Osteoblast (primary cell): ENCODE measurements around the gene GRB14. TPM values are rescaled to one million over a fixed set of nuclear protein-coding genes. Genes with fewer than 3 reads are reported as not detected.

Experiments used
- DNase-seq: peaks from one replicate; pipeline ENCODE4 v3.0.0; 2011; ENCODE audit warnings: low spot score, mixed read lengths; ENCODE audit not compliant: insufficient read length; ENCODE audit errors: missing footprints
- H2AFZ ChIP-seq: 2 replicates; pipeline ENCODE4 v1.6.0; 2011; ENCODE audit warnings: mild to moderate bottlenecking, low read length
- H3K27ac ChIP-seq: 2 replicates; pipeline ENCODE4 v1.5.1; 2011; ENCODE audit warnings: mild to moderate bottlenecking, low read depth, low read length, moderate library complexity
- H3K27me3 ChIP-seq: 2 replicates; pipeline ENCODE4 v1.6.0; 2012; ENCODE audit warnings: mild to moderate bottlenecking, control low read depth, inconsistent platforms, low read length, moderate library complexity; ENCODE audit not compliant: insufficient read depth
- H3K36me3 ChIP-seq: 2 replicates; pipeline ENCODE4 v1.5.1; 2011; ENCODE audit warnings: mild to moderate bottlenecking, low read length, control low read depth, moderate library complexity; ENCODE audit not compliant: insufficient read depth
- H3K4me1 ChIP-seq: 2 replicates; pipeline ENCODE4 v1.5.1; 2011; ENCODE audit warnings: mild to moderate bottlenecking, low read length, control low read depth, moderate library complexity; ENCODE audit not compliant: insufficient read depth
- H3K4me2 ChIP-seq: 2 replicates; pipeline ENCODE4 v1.6.0; 2011; ENCODE audit warnings: mild to moderate bottlenecking, low read length; ENCODE audit not compliant: insufficient read depth
- H3K4me3 ChIP-seq: fragments of 200-600 bp; sonication (generic); 3 replicates; pipeline ENCODE4 v1.5.1; 2012; ENCODE audit warnings: mild to moderate bottlenecking, low read length, inconsistent platforms; ENCODE audit not compliant: insufficient read depth
- H3K79me2 ChIP-seq: 2 replicates; pipeline ENCODE4 v1.6.0; 2012; ENCODE audit warnings: mild to moderate bottlenecking, low read length, control low read depth, inconsistent platforms; ENCODE audit not compliant: insufficient read depth
- H3K9me3 ChIP-seq: 2 replicates; pipeline ENCODE4 v1.5.1; 2011; ENCODE audit warnings: low read depth, low read length, control low read depth
- H4K20me1 ChIP-seq: 2 replicates; pipeline ENCODE4 v1.6.0; 2012; ENCODE audit warnings: mild to moderate bottlenecking, low read length, control low read depth; ENCODE audit not compliant: insufficient read depth
- total RNA-seq: library from RNA; depleted of rRNA; stranded (reverse); fragments of >200 nt; gene quantifications from 2 replicates; pipeline ENCODE4 v1.2.3, GENCODE V29; 2012
- TF ChIP-seq, protein P1 (sequence below): IDR thresholded peaks from 2 replicates; pipeline ENCODE4 v1.5.1; 2011; ENCODE audit warnings: mild to moderate bottlenecking, low read depth, low read length, moderate library complexity; ENCODE audit errors: extremely low read depth

Gene GRB14
- total RNA-seq, 1 donor, result 0.72 TPM

DNA sequence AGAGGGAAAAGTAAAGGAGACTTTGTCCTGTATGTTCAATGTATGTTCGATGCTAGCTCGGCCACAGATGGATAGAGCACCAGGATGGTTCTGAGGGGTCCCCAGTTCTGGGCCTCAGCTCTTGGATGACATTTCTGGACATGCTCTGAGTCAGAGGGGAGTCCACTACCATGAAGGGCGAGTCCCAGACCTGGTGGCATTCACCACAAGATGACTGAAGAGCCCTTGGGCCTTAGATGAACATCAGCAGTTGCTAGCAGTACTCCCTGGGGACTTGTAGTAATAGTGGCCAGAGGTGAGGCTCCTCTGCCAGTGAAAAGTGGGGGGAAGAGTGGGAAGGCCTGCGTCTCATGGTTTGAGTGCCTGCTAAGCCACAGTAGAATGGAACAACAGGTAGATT lies 109.5 kb downstream of the GRB14 start:
- H2AFZ ChIP-seq, result no peak overlapping the region
- no peaks in the 10 kb centered on the region for H3K36me3 ChIP-seq
- H3K27me3 ChIP-seq, result no peaks in the 10 kb centered on the region
- H3K4me2 ChIP-seq, result no peak overlapping the region
- TF ChIP-seq, protein P1, sequence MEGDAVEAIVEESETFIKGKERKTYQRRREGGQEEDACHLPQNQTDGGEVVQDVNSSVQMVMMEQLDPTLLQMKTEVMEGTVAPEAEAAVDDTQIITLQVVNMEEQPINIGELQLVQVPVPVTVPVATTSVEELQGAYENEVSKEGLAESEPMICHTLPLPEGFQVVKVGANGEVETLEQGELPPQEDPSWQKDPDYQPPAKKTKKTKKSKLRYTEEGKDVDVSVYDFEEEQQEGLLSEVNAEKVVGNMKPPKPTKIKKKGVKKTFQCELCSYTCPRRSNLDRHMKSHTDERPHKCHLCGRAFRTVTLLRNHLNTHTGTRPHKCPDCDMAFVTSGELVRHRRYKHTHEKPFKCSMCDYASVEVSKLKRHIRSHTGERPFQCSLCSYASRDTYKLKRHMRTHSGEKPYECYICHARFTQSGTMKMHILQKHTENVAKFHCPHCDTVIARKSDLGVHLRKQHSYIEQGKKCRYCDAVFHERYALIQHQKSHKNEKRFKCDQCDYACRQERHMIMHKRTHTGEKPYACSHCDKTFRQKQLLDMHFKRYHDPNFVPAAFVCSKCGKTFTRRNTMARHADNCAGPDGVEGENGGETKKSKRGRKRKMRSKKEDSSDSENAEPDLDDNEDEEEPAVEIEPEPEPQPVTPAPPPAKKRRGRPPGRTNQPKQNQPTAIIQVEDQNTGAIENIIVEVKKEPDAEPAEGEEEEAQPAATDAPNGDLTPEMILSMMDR, result no peak
- H3K4me3 ChIP-seq, result no peak overlapping the region
- no peaks in the 10 kb centered on the region for H3K4me1 ChIP-seq
- no peaks in the 10 kb centered on the region for H3K79me2 ChIP-seq
- H3K27ac ChIP-seq, result no peak overlapping the region
- DNase-seq, result no peak
- no peaks in the 10 kb centered on the region for H3K9me3 ChIP-seq
- no peaks in the 10 kb centered on the region for H4K20me1 ChIP-seq

DNA sequence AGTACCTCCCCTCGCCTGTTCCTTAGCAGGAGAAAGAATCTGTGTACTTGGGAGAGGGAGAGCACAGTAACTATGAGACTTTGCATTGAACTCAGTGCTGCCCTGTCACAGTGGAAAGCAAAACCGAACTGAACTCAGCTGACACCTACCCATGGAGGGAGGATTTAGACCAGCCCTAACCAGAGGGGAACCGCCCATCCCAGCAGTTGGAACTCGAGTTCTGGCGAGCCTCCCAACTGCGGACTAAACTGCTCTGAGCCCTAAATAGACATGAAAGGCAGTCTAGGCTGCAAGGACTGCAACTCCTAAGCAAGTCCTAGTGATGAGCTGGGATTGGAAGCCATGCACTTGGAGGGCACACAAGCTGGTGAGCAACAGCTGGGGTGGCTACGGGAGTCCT lies 110.4 kb downstream of the GRB14 start:
- H4K20me1 ChIP-seq, result no peaks in the 10 kb centered on the region
- no peaks in the 10 kb centered on the region for H3K9me3 ChIP-seq
- no peaks in the 10 kb centered on the region for H3K36me3 ChIP-seq
- H3K27ac ChIP-seq, result no peak overlapping the region
- no peak overlapping the region for H3K4me2 ChIP-seq
- no peaks in the 10 kb centered on the region for H3K79me2 ChIP-seq
- no peaks in the 10 kb centered on the region for H3K27me3 ChIP-seq
- no peak overlapping the region for H3K4me3 ChIP-seq
- H3K4me1 ChIP-seq, result no peaks in the 10 kb centered on the region
- DNase-seq, result no peak
- no peak overlapping the region for H2AFZ ChIP-seq
- TF ChIP-seq, protein P1, result no peak

DNA sequence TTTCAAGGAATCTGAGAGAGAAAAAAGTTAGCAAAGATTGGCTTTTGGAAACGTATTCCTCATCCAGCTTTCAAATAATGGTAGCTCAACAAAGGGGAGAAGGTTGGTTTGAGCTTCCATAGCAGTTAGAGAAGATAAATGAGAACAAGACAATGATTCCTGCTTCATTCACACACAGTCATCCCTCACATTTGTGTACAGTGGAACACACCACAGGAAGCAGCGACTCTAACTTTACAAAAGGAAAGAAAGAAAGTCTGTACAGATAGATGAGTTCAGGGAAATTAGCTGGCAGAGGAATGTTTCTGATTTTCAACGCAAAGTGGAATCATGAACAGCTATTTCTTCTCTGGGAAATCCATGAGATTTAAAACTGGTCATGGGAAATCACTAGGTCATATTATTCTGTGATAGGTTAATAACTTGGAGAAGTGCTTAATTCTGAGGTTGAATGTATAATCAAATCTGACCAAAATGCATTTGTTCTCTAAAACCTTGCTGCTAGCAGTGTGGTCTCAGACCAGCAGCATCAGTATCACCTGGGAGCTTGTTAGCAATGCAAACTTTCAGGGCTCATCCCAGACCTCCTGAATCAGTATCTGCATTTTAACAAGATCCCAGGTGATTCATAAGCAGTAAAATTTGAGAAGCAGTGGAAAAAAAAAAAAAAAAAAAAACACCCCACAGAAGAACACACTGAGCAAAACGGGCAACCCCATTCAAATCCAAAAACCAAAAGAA lies 112.0 kb downstream of the GRB14 start:
- H3K36me3 ChIP-seq, result no peaks in the 10 kb centered on the region
- no peaks in the 10 kb centered on the region for H3K4me1 ChIP-seq
- no peak overlapping the region for H3K4me3 ChIP-seq
- H3K9me3 ChIP-seq, result no peaks in the 10 kb centered on the region
- H3K4me2 ChIP-seq, result no peak overlapping the region
- peak overlapping the region; percentile 37 for H2AFZ ChIP-seq
- H4K20me1 ChIP-seq, result no peaks in the 10 kb centered on the region
- no peak overlapping the region for H3K27ac ChIP-seq
- no peaks in the 10 kb centered on the region for H3K79me2 ChIP-seq
- DNase-seq, result no peak
- TF ChIP-seq, protein P1, result no peak
- no peaks in the 10 kb centered on the region for H3K27me3 ChIP-seq

DNA sequence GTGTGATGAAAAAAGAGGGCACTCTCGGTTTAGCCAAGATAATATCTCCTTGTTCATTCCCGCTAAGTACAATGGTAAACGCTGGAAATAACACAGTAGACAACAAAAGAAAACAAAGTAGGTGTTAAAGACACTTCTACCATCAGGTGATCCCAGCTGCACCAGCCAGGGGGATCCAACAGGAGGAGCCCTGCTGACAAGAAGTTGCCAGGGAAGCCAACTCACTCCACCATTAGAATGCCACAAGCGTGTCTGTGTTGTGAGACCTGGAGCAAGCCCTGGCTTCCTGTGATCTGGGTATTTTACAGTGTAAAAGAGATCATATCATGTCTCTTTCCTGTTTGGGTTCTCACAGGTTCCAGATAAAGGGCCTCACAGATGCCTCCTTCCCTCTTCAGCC lies 117.0 kb downstream of the GRB14 start:
- no peak overlapping the region for H3K4me3 ChIP-seq
- no peak for DNase-seq
- TF ChIP-seq, protein P1, result peak; percentile 48

More for the DNA sequence above, 117.0 kb downstream of the GRB14 start:
- no peaks in the 10 kb centered on the region for H3K79me2 ChIP-seq
- no peak overlapping the region for H2AFZ ChIP-seq
- no peak overlapping the region for H3K4me2 ChIP-seq
- no peaks in the 10 kb centered on the region for H3K4me1 ChIP-seq
- H3K36me3 ChIP-seq, result no peaks in the 10 kb centered on the region
- H4K20me1 ChIP-seq, result no peaks in the 10 kb centered on the region
- no peaks in the 10 kb centered on the region for H3K27me3 ChIP-seq
- H3K9me3 ChIP-seq, result no peaks in the 10 kb centered on the region
- no peak overlapping the region for H3K27ac ChIP-seq
